ENCODE results near the gene JAZF1. TPM values are rescaled to one million over a fixed set of nuclear protein-coding genes. Genes with fewer than 3 reads are reported as not detected.
"Not testable (repeated sequence)": the region's sequence is repeated elsewhere in the genome, so short reads cannot be mapped to it uniquely, and the experiment has no call there.

Gene JAZF1
- total and polyA plus RNA-seq, 8 donors = 4.0 to 13.9 (median 6.0) TPM

- no peak for TF ChIP-seq CTCF (IDR thresholded peaks at IDR 0.05)
- H3K4me3 ChIP-seq = no peak overlapping the region
- intact Hi-C loops (cut with DNase I) = no loop called here
- ATAC-seq (no peak), FAIRE-seq (no peak), DNase-seq (no peak)
- H3K27me3 ChIP-seq = no peaks in the 10 kb centered on the region
- H3K36me3 ChIP-seq = no peaks in the 10 kb centered on the region
- no peaks in the 10 kb centered on the region for H3K9me3 ChIP-seq
- H3K4me1 ChIP-seq = peaks cover 4 to 35% (median 6%) of the 10 kb centered on the region in 3 donors
- H3K27ac ChIP-seq = no peak overlapping the region
Observed at GRCh38 chr7:27895551-27895950, 285.0 kb downstream of the JAZF1 start.

GRCh38 chr7:27890205-27890849 is 290.3 kb downstream of the JAZF1 start:
- TF ChIP-seq CTCF (IDR thresholded peaks at IDR 0.05) = no peak
- FAIRE-seq = no peak

GRCh38 chr7:27889800-27890199 is 290.8 kb downstream of the JAZF1 start:
- intact Hi-C loops (cut with DNase I) = no loop called here
- ATAC-seq = peak in 1 of 4 donors; percentile 21
- Histone ChIP-seq H3K4me1 (peaks cover 0 to 19% (median 0%) of the 10 kb centered on the region in 3 donors), H3K36me3 (no peaks in the 10 kb centered on the region), H3K27me3 (no peaks in the 10 kb centered on the region), H3K4me3 (no peak overlapping the region), H3K27ac (no peak overlapping the region), H3K9me3 (no peaks in the 10 kb centered on the region)
- DNase-seq = no peak
- 55 to 64% methylated on average over 3 of the region's 3 CpGs for WGBS, 2 donors
- no peak for FAIRE-seq
- TF ChIP-seq CTCF (IDR thresholded peaks at IDR 0.05) = no peak

More at GRCh38 chr7:27890205-27890849, 290.3 kb downstream of the JAZF1 start:
- DNase-seq (no peak), ATAC-seq (peak; percentile 19 to 77 (median 66))
- H3K4me1 ChIP-seq = peaks cover 0 to 16% (median 0%) of the 10 kb centered on the region in 3 donors
- no peaks in the 10 kb centered on the region for H3K9me3 ChIP-seq
- H3K36me3 ChIP-seq = no peaks in the 10 kb centered on the region
- intact Hi-C loops (cut with DNase I) = no loop called here
- 21 to 35% methylated on average over 1 of the region's 1 CpG for WGBS, 2 donors
- H3K4me3 ChIP-seq = no peak overlapping the region
- H3K27ac ChIP-seq = no peak overlapping the region
- no peaks in the 10 kb centered on the region for H3K27me3 ChIP-seq

- Histone ChIP-seq H3K4me3 (no peak overlapping the region), H3K27me3 (no peaks in the 10 kb centered on the region), H3K9me3 (no peaks in the 10 kb centered on the region), H3K4me1 (peaks cover 0 to 24% (median 0%) of the 10 kb centered on the region in 3 donors), H3K36me3 (no peaks in the 10 kb centered on the region), H3K27ac (no peak overlapping the region)
- DNase-seq = no peak
- no peak for TF ChIP-seq CTCF (IDR thresholded peaks at IDR 0.05)
- FAIRE-seq = no peak
- whole genome bisulfite sequencing, 2 donors = 93 to 95% methylated on average over 5 of the region's 5 CpGs
- no peak for ATAC-seq
- intact Hi-C loops (cut with DNase I) = no loop called here
Observed at GRCh38 chr7:27888736-27889135, 291.9 kb downstream of the JAZF1 start.

GRCh38 chr7:27886710-27887109 is 293.9 kb downstream of the JAZF1 start:
- H3K4me1 ChIP-seq = peaks cover 0 to 33% (median 0%) of the 10 kb centered on the region in 3 donors
- FAIRE-seq; H3K27me3 ChIP-seq; ATAC-seq; DNase-seq; intact Hi-C loops (cut with DNase I); H3K4me3 ChIP-seq; H3K9me3 ChIP-seq; H3K27ac ChIP-seq; H3K36me3 ChIP-seq: not testable (repeated sequence)
- WGBS, 2 donors = 95 to 99% methylated on average over 3 of the region's 3 CpGs

All from pancreas (tissue), 10 donors.